HG03354 (cell line): ENCODE results near the gene MYH11.
"Not testable (repeated sequence)": the region's sequence is repeated elsewhere in the genome, so short reads cannot be mapped to it uniquely, and the experiment has no call there.

ENCODE experiments used
- ATAC-seq: cut with Tn5 transposase; IDR thresholded peaks from one replicate; pipeline ENCODE4 v1.9.1; 2021; ENCODE audit warnings: mild to moderate bottlenecking; ENCODE audit not compliant: unreplicated experiment, poor library complexity, severe bottlenecking

MYH11 gene

GRCh38 chr16:15658149-15658548, 198.7 kb downstream of the MYH11 start:
- ATAC-seq: no peak

GRCh38 chr16:15655561-15655960, 201.3 kb downstream of the MYH11 start:
- ATAC-seq: not testable (repeated sequence)

DNA sequence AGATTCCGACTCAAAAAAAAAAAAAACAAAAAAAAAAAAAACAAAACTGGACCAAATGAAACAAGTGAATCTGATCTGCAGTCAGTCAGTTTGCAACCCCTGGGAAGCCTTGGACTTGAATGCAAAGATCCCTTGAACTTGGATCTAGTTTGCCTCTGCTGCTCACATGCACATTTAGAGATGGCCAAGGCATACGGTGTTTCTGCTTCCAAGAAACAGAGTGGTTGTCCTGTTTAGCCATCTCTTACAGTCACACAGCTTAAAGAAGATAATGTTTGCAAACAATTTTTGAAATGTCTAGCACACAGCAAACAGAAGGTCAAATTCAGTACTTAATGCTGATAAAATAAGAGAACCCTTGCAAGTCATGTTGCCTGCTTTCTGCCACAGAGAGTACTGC, 202.2 kb downstream of the MYH11 start:
- ATAC-seq: no peak

DNA sequence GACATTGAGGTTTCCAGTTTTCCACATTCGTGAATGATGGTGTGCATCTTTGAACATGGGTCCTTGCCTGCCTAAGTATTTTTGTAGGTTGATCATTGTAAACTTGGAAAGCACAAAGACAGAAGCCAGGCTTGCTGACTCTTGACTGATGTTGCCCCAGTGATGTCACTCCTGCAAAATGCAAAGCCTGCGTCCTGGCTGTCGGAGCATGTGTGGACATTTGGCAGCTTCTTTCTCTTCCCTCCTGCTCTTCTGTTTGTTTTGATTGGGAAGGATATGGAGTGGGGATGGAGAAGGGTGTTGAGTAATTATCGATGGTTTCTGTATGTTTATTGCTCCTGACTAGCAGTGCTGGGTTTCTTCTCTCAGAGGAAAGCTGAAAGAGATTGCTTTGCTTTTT, 203.6 kb downstream of the MYH11 start:
- no peak for ATAC-seq
